ENCODE measurements around the gene PPP2R2D.

DNA sequence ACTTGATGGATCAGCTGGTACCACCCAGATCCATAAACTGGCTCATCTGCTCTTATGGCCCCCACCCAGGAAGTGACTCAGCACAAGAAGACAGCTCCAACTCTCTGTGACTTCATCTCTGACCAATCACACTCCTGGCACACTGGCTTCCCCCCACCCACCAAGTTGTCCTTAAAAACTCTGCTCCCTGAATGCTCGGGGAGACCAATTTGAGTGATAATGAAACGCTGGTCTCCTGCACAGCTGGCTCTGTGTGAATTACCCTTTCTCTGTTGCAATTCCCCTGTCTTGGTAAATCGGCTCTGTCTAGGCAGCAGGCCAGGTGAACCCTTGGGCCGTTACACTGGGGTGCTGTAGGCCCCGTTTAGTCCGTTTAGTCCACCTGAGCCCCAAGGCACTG is 104.3 kb downstream of the PPP2R2D start:
- TF ChIP-seq SP1 (IDR thresholded peaks at IDR 0.05) = no peak
- TF ChIP-seq HDGF (IDR thresholded peaks at IDR 0.05; ENCODE audit: borderline replicate concordance) = no peak
- no peak for TF ChIP-seq NFRKB (IDR thresholded peaks at IDR 0.05)
- TF ChIP-seq ARNT (IDR thresholded peaks at IDR 0.05) = no peak
